GM18507 (cell line): ENCODE results near the gene TUBB3.
"Not testable (repeated sequence)": the region's sequence is repeated elsewhere in the genome, so short reads cannot be mapped to it uniquely, and the experiment has no call there.

Experiments used
- DNase-seq: peaks from one replicate; pipeline ENCODE4 v3.0.0; 2011; ENCODE audit warnings: low read depth; ENCODE audit not compliant: insufficient read length; ENCODE audit errors: extremely low spot score
- FAIRE-seq: peaks from 2 replicates; lab custom pipeline; 2011; peaks lifted over from hg19 to GRCh38; lab: Jason Lieb, UNC

The TUBB3 gene

GRCh38 chr16:89934611-89935553, 11.7 kb downstream of the TUBB3 start:
- FAIRE-seq: no peak

GRCh38 chr16:89935620-89936019, 12.5 kb downstream of the TUBB3 start:
- FAIRE-seq: not testable (repeated sequence)

More at GRCh38 chr16:89934611-89935553, 11.7 kb downstream of the TUBB3 start:
- no peak for DNase-seq

GRCh38 chr16:89936034-89936433, 12.9 kb downstream of the TUBB3 start:
- FAIRE-seq (no peak), DNase-seq (no peak)

More at GRCh38 chr16:89935620-89936019, 12.5 kb downstream of the TUBB3 start:
- not testable (repeated sequence) for DNase-seq

GRCh38 chr16:89936508-89936907, 13.4 kb downstream of the TUBB3 start:
- FAIRE-seq (no peak), DNase-seq (no peak)

- no peak for DNase-seq
- FAIRE-seq: no peak
Measured at GRCh38 chr16:89936981-89937380, 13.8 kb downstream of the TUBB3 start.

- DNase-seq: no peak
- no peak for FAIRE-seq
Measured at GRCh38 chr16:89938175-89938885, 15.2 kb downstream of the TUBB3 start.

GRCh38 chr16:89944773-89945172, 21.6 kb downstream of the TUBB3 start:
- peak; percentile 73 for FAIRE-seq
- no peak for DNase-seq

- FAIRE-seq (no peak), DNase-seq (no peak)
Measured at GRCh38 chr16:89945654-89946053, 22.5 kb downstream of the TUBB3 start.

- no peak for DNase-seq
- no peak for FAIRE-seq
Measured at GRCh38 chr16:89946515-89946914, 23.4 kb downstream of the TUBB3 start.

GRCh38 chr16:89949121-89949742, 26.1 kb downstream of the TUBB3 start:
- DNase-seq (no peak), FAIRE-seq (no peak)

GRCh38 chr16:89949756-89950155, 26.6 kb downstream of the TUBB3 start:
- no peak for FAIRE-seq
- no peak for DNase-seq

- FAIRE-seq: no peak
- no peak for DNase-seq
Measured at GRCh38 chr16:89951509-89951908, 28.4 kb downstream of the TUBB3 start.

GRCh38 chr16:89952049-89952448, 28.9 kb downstream of the TUBB3 start:
- FAIRE-seq: no peak
- no peak for DNase-seq

GRCh38 chr16:89952551-89952950, 29.4 kb downstream of the TUBB3 start:
- FAIRE-seq: no peak

GRCh38 chr16:89953671-89954406, 30.7 kb downstream of the TUBB3 start:
- FAIRE-seq (peak; percentile 84), DNase-seq (peak; percentile 62)

More at GRCh38 chr16:89952551-89952950, 29.4 kb downstream of the TUBB3 start:
- no peak for DNase-seq

- no peak for DNase-seq
- peak; percentile 9 for FAIRE-seq
Measured at GRCh38 chr16:89954462-89954861, 31.3 kb downstream of the TUBB3 start.

- no peak for DNase-seq
- FAIRE-seq: no peak
Measured at GRCh38 chr16:89955001-89955685, 32.0 kb downstream of the TUBB3 start.

- DNase-seq (no peak), FAIRE-seq (no peak)
Measured at GRCh38 chr16:89956505-89957215, 33.5 kb downstream of the TUBB3 start.
